22Rv1 (cell line): ENCODE measurements around the gene TAOK3.
A peak's percentile ranks its signal among the peaks of the same experiment; 100 is the strongest.

ENCODE experiments used
- H3K27ac ChIP-seq: fragments of 450-650 bp; 2 replicates; pipeline ENCODE4 v1.5.1; 2017
- CTCF ChIP-seq: fragments of 450-650 bp; IDR thresholded peaks from 2 replicates; pipeline ENCODE4 v1.5.1; 2017; ENCODE audit warnings: mild to moderate bottlenecking
- ZFX ChIP-seq: fragments of 450-650 bp; IDR thresholded peaks from 2 replicates; pipeline ENCODE4 v1.6.1; 2017; ENCODE audit warnings: antibody characterized with exemption, borderline replicate concordance

The TAOK3 gene

GRCh38 chr12:118124333-118124874 lies 248.3 kb downstream of the TAOK3 start:
- peak overlapping the region; percentile 62 for H3K27ac ChIP-seq
- TF ChIP-seq ZFX (no peak), CTCF (no peak)

- TF ChIP-seq CTCF: no peak
- no peak for TF ChIP-seq ZFX
- H3K27ac ChIP-seq: no peak overlapping the region
Measured at GRCh38 chr12:118122264-118122663, 250.4 kb downstream of the TAOK3 start.

- TF ChIP-seq ZFX: no peak
- peak; percentile 92 for TF ChIP-seq CTCF
- H3K27ac ChIP-seq: peak overlapping the region; percentile 33; the same call in 1 of the 2 replicates
Measured at GRCh38 chr12:118120579-118121363, 251.9 kb downstream of the TAOK3 start.

GRCh38 chr12:118119449-118119879 lies 253.2 kb downstream of the TAOK3 start:
- no peak overlapping the region for H3K27ac ChIP-seq
- peak; percentile 17; the same call in 1 of the 2 replicates for TF ChIP-seq CTCF
- no peak for TF ChIP-seq ZFX

- no peak overlapping the region for H3K27ac ChIP-seq
- no peak for TF ChIP-seq ZFX
- no peak for TF ChIP-seq CTCF
Measured at GRCh38 chr12:118109088-118109487, 263.6 kb downstream of the TAOK3 start.

- TF ChIP-seq ZFX (no peak), CTCF (no peak)
- H3K27ac ChIP-seq: no peak overlapping the region
Measured at GRCh38 chr12:118107694-118108093, 265.0 kb downstream of the TAOK3 start.

GRCh38 chr12:118107011-118107410 lies 265.7 kb downstream of the TAOK3 start:
- H3K27ac ChIP-seq: no peak overlapping the region; the same call in 1 of the 2 replicates
- TF ChIP-seq CTCF: no peak
- no peak for TF ChIP-seq ZFX
